PC-9 (cell line): ENCODE results near the gene EPB41L4B. TPM values are rescaled to one million over a fixed set of nuclear protein-coding genes. Genes with fewer than 3 reads are reported as not detected.

Experiments
- BruUV-seq: library from RNA; stranded (reverse); fragments of 400-500 nt; replicated peaks from 2 replicates; lab custom pipeline; 2021; lab: Mats Ljungman, UMichigan
- CTCF ChIA-PET: fragments of 300-600 bp; sonication (Branson Sonifier 250); formaldehyde crosslinking; loops from one replicate; lab custom pipeline; 2022; ENCODE audit warnings: antibody characterized with exemption; lab: Charles Lee
- POLR2A ChIA-PET: fragments of 300-600 bp; sonication (Branson Sonifier 250); formaldehyde crosslinking; loops from one replicate; lab custom pipeline; 2022; ENCODE audit warnings: antibody characterized with exemption; ENCODE audit not compliant: unreplicated experiment; lab: Charles Lee
- DNase-seq, 2 experiments: peaks; one replicate each; pipeline versions ENCODE4 v3.0.0 to v3.0.0-alpha.2; 2015 to 2022; ENCODE audit warnings: mixed read lengths in 1 of 2
- H2AFZ ChIP-seq: fragments of 200-600 bp; sonication (generic); 2 replicates; pipeline ENCODE4 v1.8.1; 2017; ENCODE audit warnings: antibody characterized with exemption
- H3F3A ChIP-seq: fragments of 200-600 bp; sonication (generic); 2 replicates; pipeline ENCODE4 v1.8.1; 2017; ENCODE audit warnings: antibody characterized with exemption, mild to moderate bottlenecking, low read depth; ENCODE audit not compliant: insufficient read depth
- H3K27ac ChIP-seq: fragments of 200-600 bp; sonication (generic); 2 replicates; pipeline ENCODE4 v1.6.1; 2016; ENCODE audit warnings: mixed run types
- H3K27me3 ChIP-seq: fragments of 200-600 bp; sonication (generic); 2 replicates; pipeline ENCODE4 v1.6.1; 2016; ENCODE audit warnings: low read depth, mixed run types; ENCODE audit not compliant: insufficient read depth
- H3K36me3 ChIP-seq: fragments of 200-600 bp; sonication (generic); 2 replicates; pipeline ENCODE4 v1.6.1; 2016; ENCODE audit warnings: low read depth, mixed run types
- H3K4me1 ChIP-seq: fragments of 200-600 bp; sonication (generic); replicated peaks from 2 replicates; pipeline ENCODE4 v1.6.1; 2016; ENCODE audit warnings: mixed run types; ENCODE audit not compliant: insufficient read depth
- H3K4me2 ChIP-seq: fragments of 200-600 bp; sonication (generic); 2 replicates; pipeline ENCODE4 v1.6.1; 2017; ENCODE audit warnings: mixed run types
- H3K4me3 ChIP-seq: fragments of 200-600 bp; sonication (generic); 2 replicates; pipeline ENCODE4 v1.6.1; 2016; ENCODE audit warnings: mixed run types
- H3K79me2 ChIP-seq: fragments of 200-600 bp; sonication (generic); 2 replicates; pipeline ENCODE4 v1.6.1; 2017; ENCODE audit warnings: low read depth, mixed run types
- H3K9me2 ChIP-seq: fragments of 200-600 bp; sonication (generic); 2 replicates; pipeline ENCODE4 v1.8.1; 2017; ENCODE audit warnings: mild to moderate bottlenecking; ENCODE audit not compliant: insufficient read depth
- H3K9me3 ChIP-seq: fragments of 200-600 bp; sonication (generic); 2 replicates; pipeline ENCODE4 v1.8.1; 2016; ENCODE audit warnings: low read depth; ENCODE audit not compliant: insufficient read depth
- H4K20me1 ChIP-seq: fragments of 200-600 bp; sonication (generic); 2 replicates; pipeline ENCODE4 v1.8.1; 2017; ENCODE audit not compliant: insufficient read depth
- CTCF ChIP-seq: fragments of 200-600 bp; sonication (generic); conservative IDR thresholded peaks from 2 replicates; pipeline ENCODE4 v1.6.1; 2017; ENCODE audit warnings: mixed run types, antibody characterized with exemption, mild to moderate bottlenecking, moderate library complexity
- EZH2 ChIP-seq: fragments of 200-600 bp; sonication (generic); IDR thresholded peaks from 2 replicates; pipeline ENCODE4 v1.8.0; 2017; ENCODE audit warnings: antibody characterized with exemption, low read depth
- intact Hi-C: fragments of 100-400 bp; cut with micrococcal nuclease; formaldehyde crosslinking; loops from one replicate; pipeline ENCODE4 v1.10.0; 2022; ENCODE audit not compliant: unreplicated experiment
- total RNA-seq: library from RNA; stranded (reverse); gene quantifications from 2 replicates; pipeline ENCODE4 v1.2.3, GENCODE V29; 2021

Gene EPB41L4B
- total RNA-seq, 1 experiment from 2014 or later = 4.2 TPM

- BruUV-seq = no TSS peak
- CTCF ChIA-PET = interaction anchor here (0.7 kb wide), 1 partner anchor 55 kb away, joined by 4 read pairs; no protein-coding TSS in a partner anchor
- intact Hi-C loops = no loop called here
Observed at GRCh38 chr9:109149089-109149488, 171.8 kb downstream of the EPB41L4B start.

GRCh38 chr9:109145051-109145450 lies 175.8 kb downstream of the EPB41L4B start:
- Histone ChIP-seq H3K9me2 (no peaks in the 10 kb centered on the region), H3K4me3 (no peak overlapping the region), H3K4me1 (peaks cover 7% of the 10 kb centered on the region), H4K20me1 (no peaks in the 10 kb centered on the region), H2AFZ (no peak overlapping the region), H3K27me3 (no peaks in the 10 kb centered on the region), H3K9me3 (no peaks in the 10 kb centered on the region), H3K4me2 (no peak overlapping the region), H3K36me3 (no peaks in the 10 kb centered on the region), H3F3A (no peaks in the 10 kb centered on the region), H3K27ac (no peak overlapping the region), H3K79me2 (no peaks in the 10 kb centered on the region)
- ChIA-PET CTCF (no interaction called here), POLR2A (no interaction called here)
- intact Hi-C loops = no loop called here
- DNase-seq = no peak
- TF ChIP-seq EZH2 = no peak
- no peak for TF ChIP-seq CTCF
- no TSS peak for BruUV-seq

More at GRCh38 chr9:109149089-109149488, 171.8 kb downstream of the EPB41L4B start:
- TF ChIP-seq EZH2 (no peak), CTCF (no peak)
- H3K79me2 ChIP-seq = no peaks in the 10 kb centered on the region
- H3F3A ChIP-seq = no peaks in the 10 kb centered on the region
- H3K4me3 ChIP-seq = no peak overlapping the region
- no peaks in the 10 kb centered on the region for H3K27me3 ChIP-seq
- no peak for DNase-seq
- H3K36me3 ChIP-seq = no peaks in the 10 kb centered on the region
- peaks cover 1% of the 10 kb centered on the region for H3K4me1 ChIP-seq
- no peak overlapping the region for H3K4me2 ChIP-seq
- peaks cover 13% of the 10 kb centered on the region for H3K9me3 ChIP-seq
- H3K27ac ChIP-seq = no peak overlapping the region
- POLR2A ChIA-PET = no interaction called here
- H4K20me1 ChIP-seq = no peaks in the 10 kb centered on the region
- no peaks in the 10 kb centered on the region for H3K9me2 ChIP-seq
- H2AFZ ChIP-seq = no peak overlapping the region

- Histone ChIP-seq H3K4me3 (no peak overlapping the region), H3K4me2 (peak overlapping the region; percentile 44), H3K27ac (no peak overlapping the region), H3K9me2 (no peaks in the 10 kb centered on the region), H3K36me3 (no peaks in the 10 kb centered on the region), H3K79me2 (no peaks in the 10 kb centered on the region), H2AFZ (no peak overlapping the region), H3K27me3 (no peaks in the 10 kb centered on the region), H3K4me1 (peaks cover 7% of the 10 kb centered on the region), H3K9me3 (no peaks in the 10 kb centered on the region), H3F3A (no peaks in the 10 kb centered on the region), H4K20me1 (no peaks in the 10 kb centered on the region)
- ChIA-PET CTCF (no interaction called here), POLR2A (no interaction called here)
- intact Hi-C loops = no loop called here
- DNase-seq = peak; percentile 36 to 46
- no peak for TF ChIP-seq EZH2
- peak; percentile 57 for TF ChIP-seq CTCF
- BruUV-seq = no TSS peak
Observed at GRCh38 chr9:109143881-109144562, 176.8 kb downstream of the EPB41L4B start.
